Activated CD8-positive, alpha-beta memory T cell treated with anti-CD3 and anti-CD28 coated beads, Interleukin-2, amount 50 U/mL, for 24 hours (primary cell): ENCODE results near the gene COLEC12.

Experiments used
- DNase-seq: peaks from one replicate; pipeline ENCODE4 v3.0.0-alpha.2; 2020; ENCODE audit errors: extremely low read depth

The COLEC12 gene

GRCh38 chr18:446941-447560, 53.5 kb downstream of the COLEC12 start:
- DNase-seq = no peak

- DNase-seq = no peak
Observed at GRCh38 chr18:445055-445454, 55.4 kb downstream of the COLEC12 start.

GRCh38 chr18:438571-438970, 61.9 kb downstream of the COLEC12 start:
- DNase-seq = no peak

DNA sequence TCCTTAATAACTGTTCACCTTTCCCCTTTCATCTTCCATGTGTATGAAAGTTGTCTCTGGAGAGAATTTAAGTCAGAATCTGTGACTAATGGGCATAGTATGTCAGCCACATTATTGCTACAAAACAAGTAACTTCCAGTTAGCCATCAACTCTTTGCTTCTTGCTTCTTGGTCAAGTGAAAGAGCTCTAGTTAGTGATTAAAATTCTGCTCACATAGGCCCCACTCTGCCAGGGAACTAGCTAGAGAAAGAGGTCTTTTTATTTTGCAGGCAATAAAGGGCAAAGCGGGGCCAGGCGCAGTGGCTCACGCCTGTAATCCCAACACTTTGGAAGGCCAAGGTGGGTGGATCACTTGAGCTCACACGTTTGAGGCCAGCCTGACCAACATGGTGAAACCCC, 64.6 kb downstream of the COLEC12 start:
- no peak for DNase-seq

- DNase-seq = no peak
Observed at GRCh38 chr18:434410-434809, 66.1 kb downstream of the COLEC12 start.

DNA sequence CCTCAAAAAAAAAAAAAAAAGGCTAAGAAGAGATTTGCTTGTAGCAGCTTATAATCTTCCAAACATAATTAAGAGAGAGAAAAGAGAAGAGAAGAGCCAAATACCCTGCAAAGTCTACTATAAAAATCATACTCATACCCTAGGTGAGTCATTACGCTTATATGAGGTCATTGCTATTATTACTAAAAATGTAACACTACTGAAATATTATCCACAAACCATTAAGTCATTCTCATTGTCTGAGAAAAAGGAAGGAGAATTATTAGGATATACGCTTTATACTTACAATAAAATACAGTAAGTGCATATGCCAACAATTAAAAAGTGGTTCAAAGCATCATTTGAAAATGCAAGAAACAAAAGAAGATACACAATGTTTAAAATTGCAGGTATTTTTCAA, 66.5 kb downstream of the COLEC12 start:
- DNase-seq = no peak

- no peak for DNase-seq
Observed at GRCh38 chr18:433298-433697, 67.2 kb downstream of the COLEC12 start.

DNA sequence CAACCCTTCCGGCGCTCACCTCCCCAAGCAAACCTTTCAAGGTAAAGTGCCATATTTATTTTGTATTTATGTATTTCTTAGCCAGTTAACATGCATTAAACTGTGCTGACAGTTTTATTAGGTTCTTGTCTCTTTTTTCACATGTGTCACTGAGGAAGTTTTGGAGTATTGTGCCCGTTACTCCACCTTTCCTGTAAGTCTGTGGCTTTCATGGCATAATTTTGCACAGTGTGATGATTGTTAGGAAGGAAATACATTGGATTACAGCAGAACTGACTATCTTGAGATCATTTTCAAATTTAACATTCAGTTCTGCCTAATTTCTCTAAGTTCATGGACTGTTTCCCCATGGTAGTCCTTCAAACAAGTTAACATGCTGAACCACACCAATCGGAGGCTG, 67.7 kb downstream of the COLEC12 start:
- no peak for DNase-seq

- no peak for DNase-seq
Observed at GRCh38 chr18:429030-429429, 71.5 kb downstream of the COLEC12 start.

DNA sequence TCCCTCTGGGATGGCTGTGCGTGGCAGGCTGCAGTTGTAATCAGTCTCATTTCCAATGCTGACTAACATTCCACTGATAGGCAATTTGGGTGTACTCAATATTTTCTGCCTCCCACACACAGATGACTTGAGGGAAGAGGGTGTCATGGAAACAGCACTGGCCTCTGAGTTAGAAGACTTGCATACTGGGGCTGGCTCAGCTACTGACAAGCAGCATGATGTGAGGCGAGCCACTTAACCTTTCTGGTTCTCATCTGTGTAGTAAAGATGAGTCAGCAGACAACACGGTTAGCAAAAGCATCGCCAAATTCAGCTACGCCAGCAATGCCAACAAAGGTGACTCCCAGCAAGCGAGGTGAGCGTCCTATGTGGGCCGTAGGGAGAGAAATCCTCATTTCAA, 73.5 kb downstream of the COLEC12 start:
- DNase-seq = no peak

DNA sequence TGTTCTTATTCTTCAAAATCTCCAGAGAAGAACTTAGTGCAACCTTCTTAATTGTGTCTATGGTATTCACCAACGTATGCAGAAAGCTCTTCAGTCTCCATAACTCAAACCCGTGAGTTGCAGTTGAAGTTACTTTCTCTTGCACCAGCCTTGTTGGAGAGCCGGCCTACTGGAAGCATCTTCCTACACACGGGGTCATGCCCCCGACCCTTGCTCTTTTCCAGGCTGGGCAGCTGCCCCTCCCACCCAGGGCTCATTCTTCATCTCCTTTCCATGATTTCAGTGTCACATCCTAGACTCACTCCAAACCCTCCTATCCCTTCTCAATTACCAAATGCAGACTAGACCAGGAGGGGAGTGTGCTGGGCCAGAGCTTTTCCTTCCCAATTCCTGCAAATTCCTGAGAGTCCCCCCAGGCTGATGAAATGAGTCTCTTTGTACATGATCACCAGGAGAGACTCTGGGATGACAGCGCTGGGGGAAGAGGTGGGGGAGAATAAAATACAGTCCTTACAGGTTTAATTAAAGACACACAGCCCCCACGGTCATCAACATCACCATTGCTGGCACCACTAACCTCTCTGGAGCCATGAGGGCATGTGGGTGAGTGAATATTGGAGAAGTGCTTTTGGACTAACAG, 75.3 kb downstream of the COLEC12 start:
- DNase-seq = no peak

- no peak for DNase-seq
Observed at GRCh38 chr18:424668-425067, 75.8 kb downstream of the COLEC12 start.

DNA sequence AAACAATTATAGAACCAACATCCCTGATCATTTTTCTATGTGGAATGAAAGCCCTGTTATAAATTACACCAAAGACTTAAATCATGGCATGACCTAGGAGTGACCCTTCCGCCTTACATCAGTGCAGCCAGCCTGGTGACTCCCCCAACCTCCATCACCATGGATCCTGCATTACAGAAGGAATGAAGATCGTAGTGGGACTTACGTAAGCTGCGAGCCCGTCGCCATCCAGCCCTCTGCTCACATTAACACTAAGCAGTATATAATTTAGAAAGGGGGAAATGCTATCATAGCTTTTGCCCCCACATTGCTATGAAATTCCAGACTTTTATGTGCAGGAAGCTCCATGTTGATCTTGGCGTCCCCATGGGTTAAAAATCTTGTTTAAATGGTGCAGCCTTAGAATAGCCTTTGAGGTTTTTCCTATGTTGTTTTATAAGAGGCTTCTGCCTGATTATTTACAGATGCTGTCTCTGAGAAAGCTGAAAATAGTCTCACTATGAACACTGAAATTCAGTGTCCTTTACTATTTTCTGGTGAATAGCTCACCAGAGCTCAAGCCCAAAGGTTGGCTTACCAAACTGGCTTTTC, 76.3 kb downstream of the COLEC12 start:
- DNase-seq = no peak

GRCh38 chr18:422966-423365, 77.5 kb downstream of the COLEC12 start:
- DNase-seq = no peak

GRCh38 chr18:421247-422155, 79.0 kb downstream of the COLEC12 start:
- DNase-seq = no peak

- no peak for DNase-seq
Observed at GRCh38 chr18:420661-421246, 79.7 kb downstream of the COLEC12 start.

DNA sequence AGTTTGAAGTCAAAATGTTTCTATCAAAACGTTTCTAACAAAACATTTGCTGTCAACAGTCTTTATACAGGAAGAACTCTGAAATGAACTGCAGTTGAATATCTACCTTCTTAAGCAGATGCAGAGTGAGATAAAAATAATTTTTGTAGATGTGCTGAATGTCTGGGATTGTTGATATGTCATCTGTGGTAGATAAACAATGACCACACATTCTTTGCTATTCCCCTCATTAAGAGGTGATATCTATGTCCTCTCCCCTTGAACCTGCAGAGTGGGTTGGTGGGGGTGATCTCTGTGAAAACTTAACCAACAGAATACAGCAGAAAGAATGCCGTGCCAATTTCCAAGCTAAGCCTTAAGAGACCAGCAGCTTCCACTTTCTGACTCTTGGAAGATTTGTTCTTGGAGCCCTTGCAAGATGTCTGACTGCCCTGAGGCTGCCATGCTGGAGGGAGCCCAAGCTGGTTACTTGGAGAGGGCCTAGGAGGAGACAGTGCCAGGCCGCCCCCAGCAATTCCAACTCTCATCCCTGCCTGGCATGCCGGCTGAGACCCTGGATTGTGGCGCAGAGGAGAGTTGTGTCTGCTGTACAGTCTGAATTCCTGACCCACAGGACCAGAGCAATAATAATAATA, 80.8 kb downstream of the COLEC12 start:
- no peak for DNase-seq

- DNase-seq = no peak
Observed at GRCh38 chr18:417495-417894, 83.0 kb downstream of the COLEC12 start.

DNA sequence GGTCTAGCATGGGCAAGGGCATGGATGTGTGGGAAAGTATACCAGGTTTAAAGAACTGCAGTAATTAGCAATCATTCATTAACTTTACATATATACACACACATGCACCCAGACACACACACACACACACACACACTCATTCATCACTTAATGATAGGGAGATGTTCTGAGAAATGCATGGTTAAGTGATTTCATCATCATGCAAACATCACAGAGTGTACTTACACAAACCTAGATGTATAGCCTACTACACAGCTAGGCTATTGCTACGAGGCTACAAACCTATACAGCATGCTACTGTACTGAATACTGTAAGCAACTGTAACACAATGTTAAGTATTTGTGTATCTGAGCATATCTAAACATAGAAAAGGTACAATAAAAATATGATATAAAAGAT, 83.6 kb downstream of the COLEC12 start:
- DNase-seq = no peak

GRCh38 chr18:415617-416612, 84.6 kb downstream of the COLEC12 start:
- DNase-seq = no peak
